HG03103 (cell line): ENCODE measurements around the gene IRF8.
"Not testable (repeated sequence)": the region's sequence is repeated elsewhere in the genome, so short reads cannot be mapped to it uniquely, and the experiment has no call there.

Experiments used
- ATAC-seq: cut with Tn5 transposase; IDR thresholded peaks from one replicate; pipeline ENCODE4 v1.9.1; 2021; ENCODE audit warnings: low read depth; ENCODE audit not compliant: unreplicated experiment

IRF8 gene

DNA sequence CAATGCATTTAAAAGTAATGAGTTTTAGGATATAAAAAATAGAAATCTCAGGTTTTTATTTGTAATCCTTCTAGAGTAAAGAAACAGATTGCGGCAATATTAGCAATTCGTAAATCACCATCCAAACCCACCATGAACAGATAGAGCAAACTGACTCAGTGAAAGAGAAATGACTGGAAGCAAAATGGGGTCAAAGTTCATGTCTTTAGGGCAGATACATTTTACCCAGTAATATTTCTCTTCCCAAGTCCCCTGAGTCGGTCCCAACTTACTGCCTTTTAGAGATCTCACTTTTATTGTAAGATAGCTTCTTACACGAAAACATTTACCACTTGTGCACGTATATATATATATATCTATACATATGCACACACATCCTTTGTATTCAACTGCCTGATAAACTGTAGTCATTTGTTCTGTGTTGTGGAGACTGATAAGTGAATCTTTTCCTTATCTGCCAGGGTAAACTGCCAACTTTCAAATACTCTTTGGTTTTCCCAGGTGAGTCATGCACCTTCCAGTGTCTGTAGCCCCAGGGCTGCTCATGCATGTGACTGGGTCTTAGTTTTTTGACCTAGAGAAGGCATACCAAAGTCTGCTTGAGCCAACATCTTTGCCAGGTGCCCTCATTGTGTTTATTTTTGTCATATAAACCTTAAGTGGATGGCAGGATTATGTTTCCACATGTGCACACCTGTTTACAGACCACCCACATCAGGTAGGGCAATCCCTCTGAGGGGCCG, 7.8 kb upstream of the IRF8 start:
- ATAC-seq, result no peak

- ATAC-seq, result no peak
Measured at GRCh38 chr16:85891776-85892166, 7.2 kb upstream of the IRF8 start.

DNA sequence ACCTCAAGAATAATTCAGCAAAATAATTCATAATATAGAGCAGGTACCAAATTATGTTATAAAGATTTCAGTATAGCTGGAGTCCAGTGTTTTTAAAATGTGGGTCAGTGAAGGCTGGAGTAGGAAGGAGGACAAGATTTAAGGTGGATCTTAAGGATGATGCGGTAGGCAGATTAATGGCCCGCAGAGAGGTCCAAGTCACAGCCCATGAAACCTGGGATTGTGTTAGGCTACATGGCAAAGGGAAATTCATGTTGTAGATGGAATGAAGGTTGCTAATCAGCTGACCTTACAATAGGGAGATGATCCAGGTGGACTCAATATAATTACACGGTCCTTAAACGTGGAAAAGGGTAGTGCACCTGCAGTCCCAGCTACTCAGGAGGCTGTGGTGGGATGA, 6.2 kb upstream of the IRF8 start:
- ATAC-seq, result no peak

DNA sequence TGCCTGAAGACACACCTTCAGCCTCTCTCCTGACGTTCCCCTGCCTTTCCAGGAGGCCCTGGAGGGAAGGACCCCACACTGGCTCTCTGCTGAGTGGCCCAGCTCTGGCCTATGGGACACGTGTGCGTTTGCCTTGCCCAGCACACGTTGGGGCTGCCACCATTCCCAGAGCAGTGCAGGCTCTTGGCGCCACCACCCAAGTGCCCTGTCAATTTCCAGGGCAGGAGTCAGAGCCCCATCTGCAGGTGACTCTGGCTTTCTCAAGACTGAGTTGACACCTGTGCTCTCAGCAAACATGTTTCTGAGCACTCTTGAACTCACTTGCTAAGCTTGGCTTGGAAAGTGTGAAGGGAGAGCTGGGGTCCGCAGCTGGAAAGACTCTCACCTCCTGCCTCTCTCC, 4.7 kb upstream of the IRF8 start:
- no peak for ATAC-seq

DNA sequence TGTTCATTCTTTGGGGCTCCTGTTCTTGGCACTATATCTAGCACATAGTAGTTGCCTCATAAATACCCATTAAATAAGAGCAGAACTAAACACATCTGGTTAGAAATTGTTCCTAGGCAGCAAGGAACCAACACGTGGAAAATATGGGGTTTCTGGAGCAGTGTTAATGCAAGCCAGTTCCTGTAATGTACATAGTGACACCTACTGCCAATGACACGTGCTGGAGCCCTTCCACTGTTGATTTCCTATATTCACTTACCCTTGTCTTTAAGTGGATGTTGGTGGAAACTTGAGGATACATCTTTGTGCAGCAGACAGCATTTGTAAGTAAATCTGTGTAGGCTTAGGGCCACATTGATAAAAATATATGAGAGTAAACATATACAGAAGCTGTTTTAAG, 1.6 kb upstream of the IRF8 start:
- ATAC-seq, result no peak

- ATAC-seq, result no peak
Measured at GRCh38 chr16:85899444-85899843, 482 bp downstream of the IRF8 start.

GRCh38 chr16:85900027-85900792, 1.2 kb downstream of the IRF8 start:
- ATAC-seq, result no peak

GRCh38 chr16:85901110-85901509, 2.1 kb downstream of the IRF8 start:
- ATAC-seq, result no peak

DNA sequence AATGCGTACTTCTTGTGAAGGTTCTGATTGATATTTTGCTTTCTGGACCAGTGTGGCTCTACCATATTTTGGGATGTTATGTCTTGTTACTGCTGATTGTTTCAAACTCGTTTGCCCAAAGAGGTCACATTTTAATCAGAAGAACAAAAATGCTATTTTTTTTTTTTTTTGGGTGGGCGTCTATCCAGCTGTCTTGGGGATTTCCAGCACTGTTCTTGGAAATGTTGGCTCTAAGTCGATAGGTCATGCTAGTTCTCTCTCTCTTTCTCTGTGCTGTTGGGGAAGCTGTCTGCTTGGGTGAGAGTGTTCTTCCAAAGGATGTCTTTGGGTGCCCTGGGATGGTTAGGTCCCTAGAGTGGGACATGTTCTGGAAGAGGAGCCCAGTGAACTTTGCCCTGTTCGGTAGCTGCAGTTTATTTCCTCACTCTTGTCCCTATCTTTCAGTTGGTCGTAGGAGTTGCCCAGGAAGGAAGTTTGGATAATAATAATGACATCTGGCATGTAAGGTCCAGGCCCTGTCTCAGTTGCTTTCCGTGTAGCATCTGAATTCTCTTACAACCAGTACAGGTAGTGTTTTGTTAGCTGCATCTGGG, 2.9 kb downstream of the IRF8 start:
- ATAC-seq, result no peak

DNA sequence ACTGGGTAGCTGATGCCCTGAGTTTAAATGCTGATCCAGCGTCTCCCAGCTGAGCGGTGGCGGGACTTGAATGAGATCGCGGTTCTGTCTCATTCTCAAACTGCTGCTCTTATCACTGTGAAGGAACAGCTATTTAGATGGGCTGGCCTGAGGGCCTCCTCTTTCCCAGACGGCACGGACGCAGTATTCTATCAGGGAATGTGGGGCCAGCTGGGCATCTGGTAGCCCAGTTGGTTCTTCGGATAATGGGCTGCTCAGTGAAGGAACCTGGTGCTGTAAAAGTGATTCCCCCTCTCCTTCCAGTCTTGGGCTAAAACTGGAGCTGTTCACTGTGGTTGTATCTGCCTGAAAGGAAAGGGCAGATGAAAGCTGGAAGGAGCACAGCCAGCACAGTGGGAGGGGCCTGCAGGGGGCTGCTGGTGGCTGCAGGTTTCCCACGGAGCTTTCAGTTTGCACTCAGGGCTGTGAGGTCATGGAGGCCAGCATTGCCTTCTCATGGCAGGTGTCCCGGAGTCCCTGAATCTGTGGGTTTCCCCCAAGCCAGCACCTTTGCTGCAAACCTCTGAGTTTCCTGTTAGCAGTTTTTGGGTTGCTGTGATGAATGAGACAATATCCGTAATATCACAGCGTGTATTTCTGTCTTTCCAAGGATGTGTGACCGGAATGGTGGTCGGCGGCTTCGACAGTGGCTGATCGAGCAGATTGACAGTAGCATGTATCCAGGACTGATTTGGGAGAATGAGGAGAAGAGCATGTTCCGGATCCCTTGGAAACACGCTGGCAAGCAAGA, 3.6 kb downstream of the IRF8 start:
- peak; percentile 67 for ATAC-seq

GRCh38 chr16:85903559-85903958, 4.6 kb downstream of the IRF8 start:
- ATAC-seq, result no peak

GRCh38 chr16:85905110-85906095, 6.4 kb downstream of the IRF8 start:
- ATAC-seq, result no peak

- no peak for ATAC-seq
Measured at GRCh38 chr16:85906349-85906748, 7.4 kb downstream of the IRF8 start.

DNA sequence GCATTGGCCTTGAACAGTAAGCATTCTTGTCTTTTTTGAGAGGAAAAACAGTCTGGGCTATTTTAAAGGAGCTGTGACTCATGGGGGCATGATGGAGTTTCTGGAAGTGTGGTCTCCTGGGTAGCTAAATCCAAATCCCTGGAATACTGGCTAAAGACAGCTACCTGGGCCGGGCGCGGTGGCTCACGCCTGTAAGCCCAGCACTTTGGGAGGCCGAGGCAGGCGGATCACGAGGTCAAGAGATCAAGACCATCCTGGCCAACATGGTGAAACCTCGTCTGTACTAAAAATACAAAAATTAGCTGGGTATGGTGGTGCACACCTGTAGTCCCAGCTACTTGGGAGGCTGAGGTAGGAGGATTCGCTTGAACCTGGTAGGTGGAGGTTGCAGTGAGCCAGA, 8.3 kb downstream of the IRF8 start:
- ATAC-seq, result not testable (repeated sequence)

- peak; percentile 56 for ATAC-seq
Measured at GRCh38 chr16:85908444-85908843, 9.5 kb downstream of the IRF8 start.

DNA sequence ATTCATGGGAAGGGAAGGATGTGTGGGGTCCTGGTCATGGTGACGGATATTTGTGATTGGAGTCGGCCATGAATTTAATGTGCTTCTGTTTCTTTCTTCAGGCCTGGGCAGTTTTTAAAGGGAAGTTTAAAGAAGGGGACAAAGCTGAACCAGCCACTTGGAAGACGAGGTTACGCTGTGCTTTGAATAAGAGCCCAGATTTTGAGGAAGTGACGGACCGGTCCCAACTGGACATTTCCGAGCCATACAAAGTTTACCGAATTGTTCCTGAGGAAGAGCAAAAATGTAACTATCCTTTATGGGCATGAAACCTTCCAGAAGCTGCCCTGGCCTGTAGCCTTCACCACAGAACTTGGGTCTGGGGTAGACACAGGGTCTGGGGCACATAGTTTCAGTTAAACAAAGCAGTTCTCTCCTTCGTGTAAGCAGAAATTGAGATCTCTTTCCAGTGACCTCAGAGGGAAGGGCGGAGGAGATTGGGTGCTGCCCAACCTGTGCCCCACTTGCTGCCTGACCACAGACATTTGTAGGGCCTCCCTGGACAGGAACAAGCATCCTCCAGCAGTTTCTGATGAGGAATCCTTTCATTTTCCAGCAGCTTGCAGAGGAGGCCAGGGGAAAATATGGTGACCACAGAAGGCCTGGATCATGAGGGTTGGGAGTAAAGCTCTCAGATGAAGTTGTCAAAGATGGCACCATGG, 10.1 kb downstream of the IRF8 start:
- no peak for ATAC-seq

GRCh38 chr16:85909932-85910853, 11.2 kb downstream of the IRF8 start:
- ATAC-seq, result no peak

- ATAC-seq, result no peak
Measured at GRCh38 chr16:85910854-85911247, 11.9 kb downstream of the IRF8 start.
